ENCODE data around the gene IGFN1.

GRCh38 chr1:201212056-201212455 is 21.4 kb downstream of the IGFN1 start:
- TF ChIP-seq IRF3 (IDR thresholded peaks at IDR 0.05; ENCODE audit: low read depth, low read length) (no peak), CTCF (IDR thresholded peaks at IDR 0.05) (no peak)
